Endodermal cell (in vitro differentiated cells): ENCODE results near the gene PYDC2. TPM values are rescaled to one million over a fixed set of nuclear protein-coding genes. Genes with fewer than 3 reads are reported as not detected.

Source experiments
- DNase-seq: peaks from one replicate; pipeline ENCODE4 v3.0.0-alpha.2; 2017
- H3K27ac ChIP-seq: 2 replicates; pipeline ENCODE4 v1.5.1; 2013; ENCODE audit warnings: mild to moderate bottlenecking, low read depth, low read length, moderate library complexity
- H3K27me3 ChIP-seq: 2 replicates; pipeline ENCODE4 v1.6.1; 2013; ENCODE audit warnings: mild to moderate bottlenecking, low read length, moderate library complexity; ENCODE audit not compliant: insufficient read depth, control insufficient read depth, poor library complexity, severe bottlenecking
- H3K36me3 ChIP-seq: 2 replicates; pipeline ENCODE4 v1.7.0; 2013; ENCODE audit warnings: mild to moderate bottlenecking, low read length, moderate library complexity; ENCODE audit not compliant: control insufficient read depth, insufficient read depth
- H3K4me1 ChIP-seq: one replicate; pipeline ENCODE4 v1.7.0; 2013; ENCODE audit warnings: low read length; ENCODE audit not compliant: control insufficient read depth, insufficient read depth
- H3K4me3 ChIP-seq: 2 replicates; pipeline ENCODE4 v1.5.1; 2013; ENCODE audit warnings: mild to moderate bottlenecking, low read length, moderate library complexity
- H3K9ac ChIP-seq: 2 replicates; pipeline ENCODE4 v1.6.1; 2013; ENCODE audit warnings: mild to moderate bottlenecking, low read length, moderate library complexity; ENCODE audit not compliant: poor library complexity, severe bottlenecking; ENCODE audit errors: extremely low read depth
- H3K9me3 ChIP-seq: 2 replicates; pipeline ENCODE4 v1.6.1; 2013; ENCODE audit warnings: mild to moderate bottlenecking, low read length, moderate library complexity; ENCODE audit not compliant: control insufficient read depth
- H3K27ac Mint-ChIP-seq: 2 replicates; pipeline ENCODE4 v1.8.0; 2020; ENCODE audit warnings: mixed read lengths
- H3K27me3 Mint-ChIP-seq: 2 replicates; pipeline ENCODE4 v1.8.0; 2021; ENCODE audit warnings: mild to moderate bottlenecking, mixed read lengths; ENCODE audit not compliant: insufficient read depth
- H3K36me3 Mint-ChIP-seq: 2 replicates; pipeline ENCODE4 v1.8.0; 2020; ENCODE audit warnings: low read depth, mixed read lengths
- H3K4me1 Mint-ChIP-seq: 2 replicates; pipeline ENCODE4 v1.8.0; 2020; ENCODE audit warnings: mixed read lengths
- H3K4me3 Mint-ChIP-seq: 2 replicates; pipeline ENCODE4 v1.8.0; 2020; ENCODE audit warnings: mild to moderate bottlenecking, moderate library complexity, mixed read lengths
- H3K9me3 Mint-ChIP-seq: 2 replicates; pipeline ENCODE4 v1.8.0; 2020; ENCODE audit warnings: mild to moderate bottlenecking, mixed read lengths
- WGBS, 2 experiments: methylation state at CpG; one replicate each; pipeline versions ENCODE4 v1.1.5 to v1.1.7; 2013; ENCODE audit warnings: missing lambda C conversion rate in 2 of 2, mixed read lengths in 1 of 2; ENCODE audit not compliant: insufficient coverage in 1 of 2, insufficient read length in 1 of 2; 5-methylcytosine and 5-hydroxymethylcytosine counted together
- total RNA-seq, 2 donors: library from RNA; stranded (reverse); fragmentation: NEBNext Ultra II Directional in 1 of 2; extraction: Animal tissue kit (Norgen Biotek cat#: 25700) in 1 of 2; gene quantifications; 2 replicates in 1 of 2; 3 replicates in 1 of 2; pipeline ENCODE4 v1.2.1, GENCODE V29; 2021
- TF ChIP-seq, protein P1 (sequence below): fragments of 200-600 bp; sonication (generic); conservative IDR thresholded peaks from 2 replicates; pipeline ENCODE4 v1.5.0; 2021; ENCODE audit warnings: antibody characterized with exemption, mild to moderate bottlenecking

The PYDC2 gene
- total RNA-seq, 2 donors from 2014 or later, result not detected

DNA sequence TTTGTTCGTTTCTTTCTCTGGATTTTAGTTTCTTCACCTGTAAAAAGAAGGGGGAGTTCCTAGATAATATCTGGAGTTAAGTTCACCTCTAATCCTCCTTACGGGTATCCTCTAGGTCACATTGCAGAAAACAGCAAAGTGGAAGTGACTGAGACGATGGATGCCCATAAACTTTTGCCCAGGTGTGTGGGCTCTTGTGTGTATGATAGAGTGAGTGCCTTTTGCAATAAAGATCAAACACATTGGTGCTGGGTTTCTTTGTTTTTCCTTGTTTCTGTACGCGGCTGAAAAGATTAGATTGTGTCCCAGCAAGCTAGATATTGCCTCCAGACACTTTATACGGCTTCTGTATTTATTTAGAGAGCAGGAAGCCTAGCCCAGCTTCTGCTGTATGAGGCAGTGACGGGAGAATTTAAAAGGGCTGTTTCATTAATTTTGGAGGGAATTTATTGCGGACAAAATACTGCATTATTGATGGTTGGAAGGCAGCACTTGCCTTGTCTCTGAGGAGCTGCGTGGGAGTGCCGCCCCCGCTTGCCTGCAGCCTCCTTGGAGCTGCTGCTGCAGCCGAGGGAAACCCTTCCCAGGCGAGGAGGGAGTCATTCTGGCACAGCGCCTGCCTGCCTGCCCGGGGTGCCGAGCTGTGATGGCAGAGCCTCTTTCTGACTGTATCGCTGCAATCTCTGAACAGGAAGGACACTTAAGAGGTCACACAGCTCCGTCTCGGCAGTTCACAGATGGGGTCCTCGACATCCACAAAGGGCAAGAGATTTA, 38.5 kb downstream of the PYDC2 start:
- H3K27ac ChIP-seq, result no peak overlapping the region
- H3K4me3 Mint-ChIP-seq, result no peak overlapping the region
- DNase-seq, result peak; percentile 59

DNA sequence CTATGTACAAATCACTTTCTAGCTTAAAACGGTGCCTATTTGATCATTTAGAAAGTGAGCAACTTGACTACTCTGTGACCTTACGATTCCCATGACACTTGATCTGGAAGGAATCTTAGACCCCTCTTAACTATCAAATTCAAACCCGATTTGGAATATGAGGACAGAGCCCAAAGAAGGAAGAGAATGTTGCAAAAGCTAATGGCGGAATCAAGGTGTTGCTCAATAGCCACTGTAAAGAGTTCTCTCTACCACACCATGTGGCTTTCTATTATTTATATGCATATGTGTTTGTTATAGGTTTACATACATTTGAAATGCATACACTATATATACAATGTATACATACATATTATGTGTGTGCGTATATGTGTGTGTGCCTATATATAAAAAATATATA, 39.9 kb downstream of the PYDC2 start:
- Histone ChIP-seq H3K9me3 (no peaks in the 10 kb centered on the region), H3K4me3 (no peak overlapping the region), H3K27ac (no peak overlapping the region), H3K27me3 (no peaks in the 10 kb centered on the region), H3K36me3 (no peaks in the 10 kb centered on the region), H3K4me1 (no peaks in the 10 kb centered on the region), H3K9ac (no peak overlapping the region)
- WGBS, 2 experiments, result 94 to 96% methylated on average over 3 of the region's 5 CpGs
- Mint-ChIP-seq H3K27ac (no peak overlapping the region), H3K9me3 (no peaks in the 10 kb centered on the region), H3K4me3 (no peak overlapping the region), H3K4me1 (peaks cover 8% of the 10 kb centered on the region), H3K27me3 (no peaks in the 10 kb centered on the region), H3K36me3 (no peaks in the 10 kb centered on the region)
- no peak for DNase-seq
- TF ChIP-seq, protein P1, sequence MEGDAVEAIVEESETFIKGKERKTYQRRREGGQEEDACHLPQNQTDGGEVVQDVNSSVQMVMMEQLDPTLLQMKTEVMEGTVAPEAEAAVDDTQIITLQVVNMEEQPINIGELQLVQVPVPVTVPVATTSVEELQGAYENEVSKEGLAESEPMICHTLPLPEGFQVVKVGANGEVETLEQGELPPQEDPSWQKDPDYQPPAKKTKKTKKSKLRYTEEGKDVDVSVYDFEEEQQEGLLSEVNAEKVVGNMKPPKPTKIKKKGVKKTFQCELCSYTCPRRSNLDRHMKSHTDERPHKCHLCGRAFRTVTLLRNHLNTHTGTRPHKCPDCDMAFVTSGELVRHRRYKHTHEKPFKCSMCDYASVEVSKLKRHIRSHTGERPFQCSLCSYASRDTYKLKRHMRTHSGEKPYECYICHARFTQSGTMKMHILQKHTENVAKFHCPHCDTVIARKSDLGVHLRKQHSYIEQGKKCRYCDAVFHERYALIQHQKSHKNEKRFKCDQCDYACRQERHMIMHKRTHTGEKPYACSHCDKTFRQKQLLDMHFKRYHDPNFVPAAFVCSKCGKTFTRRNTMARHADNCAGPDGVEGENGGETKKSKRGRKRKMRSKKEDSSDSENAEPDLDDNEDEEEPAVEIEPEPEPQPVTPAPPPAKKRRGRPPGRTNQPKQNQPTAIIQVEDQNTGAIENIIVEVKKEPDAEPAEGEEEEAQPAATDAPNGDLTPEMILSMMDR, result no peak

More for the DNA sequence above, 38.5 kb downstream of the PYDC2 start:
- 86 to 88% methylated on average over 16 to 20 of the region's 20 CpGs for WGBS, 2 experiments
- Histone ChIP-seq H3K9me3 (no peaks in the 10 kb centered on the region), H3K36me3 (no peaks in the 10 kb centered on the region), H3K4me1 (no peaks in the 10 kb centered on the region), H3K27me3 (no peaks in the 10 kb centered on the region), H3K4me3 (no peak overlapping the region), H3K9ac (no peak overlapping the region)
- Mint-ChIP-seq H3K36me3 (no peaks in the 10 kb centered on the region), H3K4me1 (peaks cover 8% of the 10 kb centered on the region), H3K27me3 (no peaks in the 10 kb centered on the region), H3K9me3 (no peaks in the 10 kb centered on the region), H3K27ac (no peak overlapping the region)
- TF ChIP-seq, protein P1, result no peak

DNA sequence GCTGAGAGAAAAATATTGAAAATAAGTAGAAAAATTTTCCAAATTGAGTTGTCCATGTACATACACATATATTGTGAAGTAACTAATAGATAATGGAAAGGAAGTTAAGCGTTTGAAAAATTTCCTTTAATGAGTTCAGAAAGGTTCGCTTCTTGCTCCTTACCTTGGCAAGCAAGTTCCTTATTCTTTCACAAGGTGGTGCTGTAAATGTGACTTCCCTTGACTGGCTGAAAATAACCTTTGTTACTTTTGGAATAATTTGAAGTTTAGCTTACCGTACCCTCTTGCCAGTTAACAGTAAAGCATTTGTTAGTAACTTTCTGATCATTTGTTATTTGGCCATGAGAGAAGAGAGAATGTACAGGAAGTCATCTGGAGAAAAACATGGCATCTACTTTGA, 41.6 kb downstream of the PYDC2 start:
- Histone ChIP-seq H3K9ac (no peak overlapping the region), H3K4me1 (no peaks in the 10 kb centered on the region), H3K36me3 (no peaks in the 10 kb centered on the region), H3K4me3 (no peak overlapping the region), H3K27ac (no peak overlapping the region), H3K27me3 (no peaks in the 10 kb centered on the region), H3K9me3 (no peaks in the 10 kb centered on the region)
- Mint-ChIP-seq H3K4me3 (no peak overlapping the region), H3K9me3 (no peaks in the 10 kb centered on the region), H3K27me3 (no peaks in the 10 kb centered on the region), H3K36me3 (no peaks in the 10 kb centered on the region), H3K4me1 (peaks cover 8% of the 10 kb centered on the region), H3K27ac (no peak overlapping the region)
- TF ChIP-seq, protein P1, result peak; percentile 83
- WGBS, 2 experiments, result 75 to 83% methylated on average over 1 to 3 of the region's 3 CpGs
- no peak for DNase-seq
